GM18508 (cell line): Measurements from ENCODE around the gene TRAPPC12.
A peak's percentile ranks its signal among the peaks of the same experiment; 100 is the strongest.
"Not testable (repeated sequence)": the region's sequence is repeated elsewhere in the genome, so short reads cannot be mapped to it uniquely, and the experiment has no call there.

Source experiments
- ATAC-seq: cut with Tn5 transposase; IDR thresholded peaks from one replicate; pipeline ENCODE4 v1.9.1; 2021; ENCODE audit warnings: moderate number of reproducible peaks; ENCODE audit not compliant: insufficient read depth, unreplicated experiment

The TRAPPC12 gene

GRCh38 chr2:3451169-3451568 lies 71.7 kb downstream of the TRAPPC12 start:
- ATAC-seq, result no peak

DNA sequence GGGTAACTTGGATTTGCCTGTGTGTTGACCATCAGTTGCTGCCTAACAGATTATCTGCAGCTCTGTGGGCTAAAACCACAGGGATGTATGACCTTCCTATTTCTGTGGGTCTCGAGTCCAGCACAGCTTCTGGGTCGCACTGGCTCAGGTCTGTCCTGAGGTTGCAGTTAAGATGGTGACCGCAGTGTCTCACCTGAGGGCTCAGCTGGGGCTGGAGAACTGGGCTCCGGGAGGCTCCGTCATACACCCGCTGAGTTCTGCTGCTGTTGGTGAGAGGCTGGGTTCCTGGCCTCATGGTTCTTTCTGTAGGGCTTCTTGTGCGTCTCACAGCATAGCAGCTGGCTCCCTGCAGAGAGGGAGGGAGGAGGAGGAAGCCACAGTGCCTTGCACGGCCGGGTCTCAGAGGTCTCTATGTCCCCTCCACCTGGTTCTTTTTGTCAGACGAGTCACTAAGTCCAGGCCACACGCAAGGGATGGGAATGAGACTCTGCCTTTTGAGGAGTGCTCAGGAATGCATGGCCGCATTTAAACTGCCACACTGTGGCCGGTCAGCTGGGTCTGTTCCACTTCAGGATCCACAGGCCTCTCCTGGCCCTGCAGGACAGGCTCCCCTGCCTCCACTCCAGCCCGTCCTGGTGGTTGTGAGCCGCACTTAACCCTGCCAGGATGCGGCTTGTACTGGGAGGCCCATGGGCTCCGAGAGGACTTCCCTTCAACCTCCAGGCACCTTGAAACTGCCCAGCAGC lies 72.6 kb downstream of the TRAPPC12 start:
- ATAC-seq, result no peak

- ATAC-seq, result no peak
These were observed 73.9 kb downstream of the TRAPPC12 start for GRCh38 chr2:3453190-3453999.

DNA sequence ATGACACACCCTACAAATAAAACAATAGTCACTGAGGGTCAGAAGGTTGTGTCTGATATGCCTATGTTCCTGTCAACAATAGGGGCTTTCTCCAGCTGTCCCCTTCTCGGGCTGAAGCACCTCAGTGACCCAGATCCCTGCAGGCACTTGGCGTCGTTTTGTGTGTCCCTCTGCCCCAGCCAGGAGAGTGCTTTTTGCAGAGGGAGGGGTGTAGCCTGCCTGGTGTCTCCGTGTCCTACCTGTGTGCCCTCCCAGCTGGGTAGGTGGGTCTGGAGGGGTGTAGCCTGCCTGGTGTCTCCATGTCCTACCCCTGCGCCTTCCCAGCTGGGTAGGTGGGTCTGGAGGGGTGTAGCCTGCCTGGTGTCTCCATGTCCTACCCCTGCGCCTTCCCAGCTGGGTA lies 74.5 kb downstream of the TRAPPC12 start:
- ATAC-seq, result not testable (repeated sequence)

DNA sequence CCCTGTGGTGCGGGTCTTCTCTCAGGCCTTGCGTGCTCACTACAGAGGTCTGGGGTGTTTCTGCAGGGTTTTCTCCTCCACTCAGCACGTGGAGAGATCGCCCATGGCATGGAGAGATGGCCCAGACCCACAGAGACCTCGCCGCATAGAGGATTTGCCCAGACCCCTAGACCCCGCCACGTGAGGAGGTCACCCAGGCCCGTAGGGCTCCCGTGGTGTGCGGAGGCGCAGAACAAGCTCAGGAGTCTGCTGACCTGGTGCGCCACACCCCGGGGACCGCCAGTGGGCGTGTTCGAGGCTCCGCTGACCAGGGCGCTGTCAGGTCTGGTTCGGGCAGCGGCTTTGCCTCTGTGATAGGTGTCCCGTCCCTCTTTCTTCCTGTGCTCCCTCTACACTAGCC lies 75.3 kb downstream of the TRAPPC12 start:
- no peak for ATAC-seq

- no peak for ATAC-seq
These were observed 76.6 kb downstream of the TRAPPC12 start for GRCh38 chr2:3456125-3456524.

DNA sequence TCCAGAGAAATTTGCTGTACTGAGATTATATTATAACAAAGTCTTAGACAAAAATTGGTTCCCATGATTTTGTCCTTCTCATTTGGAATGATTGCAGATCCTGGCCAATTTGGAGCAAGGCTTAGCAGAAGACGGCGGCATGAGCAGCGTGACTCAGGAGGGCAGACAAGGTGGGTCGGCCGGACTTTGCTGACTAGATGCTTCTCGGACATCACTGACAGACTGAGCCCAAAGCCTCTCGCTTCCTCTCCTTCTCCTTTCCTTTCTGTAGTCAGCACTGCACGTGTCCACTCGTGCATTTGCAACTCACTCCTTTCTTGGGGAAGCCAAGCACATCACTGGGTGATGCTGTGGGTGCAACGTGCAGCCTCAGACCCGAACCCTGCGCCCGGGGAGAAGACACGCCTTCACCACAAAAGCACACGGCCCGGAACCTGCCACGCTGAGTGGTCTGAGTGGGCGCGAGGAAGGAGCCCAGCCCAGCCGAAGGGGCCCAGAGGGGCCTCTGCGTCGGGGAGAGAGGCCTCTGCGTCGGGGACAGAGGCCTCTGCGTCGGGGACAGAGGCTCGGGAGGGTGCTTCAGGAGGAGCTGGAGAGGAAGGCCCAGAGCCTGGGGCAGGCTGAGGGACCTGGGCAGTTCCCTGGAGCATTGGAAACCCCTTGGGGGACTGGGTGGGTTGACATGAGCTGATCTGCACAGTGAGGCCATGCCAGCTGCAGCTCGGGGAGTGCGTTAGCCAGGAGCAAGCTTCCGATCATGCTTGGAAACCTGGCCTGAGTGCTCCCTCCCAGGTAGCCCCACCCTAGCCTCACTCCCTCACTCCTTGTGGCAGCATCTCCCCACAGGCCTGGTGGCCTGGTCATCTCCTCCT lies 78.3 kb downstream of the TRAPPC12 start:
- no peak for ATAC-seq

GRCh38 chr2:3458396-3459184 lies 79.1 kb downstream of the TRAPPC12 start:
- ATAC-seq, result no peak

DNA sequence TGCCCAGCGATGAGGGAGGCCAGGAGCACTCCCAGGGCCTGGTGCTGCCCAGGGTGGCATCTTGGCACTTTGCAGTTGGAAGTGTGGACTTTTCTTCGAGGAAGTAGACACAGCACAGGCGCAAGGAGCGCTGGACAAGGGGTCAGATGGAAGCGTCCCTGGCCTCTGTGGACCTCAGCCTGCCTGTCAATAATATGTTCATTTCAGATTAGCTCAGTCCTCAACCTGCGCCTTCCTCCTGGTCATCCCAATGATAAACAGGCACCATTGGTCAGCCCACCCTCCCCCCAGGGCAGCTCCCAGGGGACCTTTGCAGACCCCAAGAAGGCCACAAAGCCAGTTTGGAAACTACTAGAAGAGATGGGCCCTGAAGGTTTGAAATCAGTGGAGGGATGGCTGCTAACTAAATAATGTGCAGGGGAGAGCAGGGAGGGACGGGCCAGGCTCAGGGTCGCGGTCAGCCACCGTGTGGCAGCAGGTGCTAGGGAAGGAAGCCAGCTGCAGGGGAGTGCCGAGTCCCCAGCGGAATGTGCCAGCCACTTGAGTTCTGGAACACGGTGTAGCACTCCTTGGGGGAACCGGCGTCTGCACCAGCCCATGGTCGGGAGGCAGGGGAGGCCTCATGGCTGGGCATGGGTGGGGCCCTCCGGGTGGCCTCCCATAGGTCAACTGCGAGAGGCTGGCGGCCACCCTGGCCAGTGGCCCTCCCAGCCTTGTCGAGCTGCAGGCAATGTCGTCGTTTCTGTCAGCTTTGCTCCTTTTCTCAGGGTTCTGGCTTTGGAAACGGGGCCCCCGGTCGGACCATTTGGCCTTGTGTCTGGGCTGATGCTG lies 79.9 kb downstream of the TRAPPC12 start:
- no peak for ATAC-seq

DNA sequence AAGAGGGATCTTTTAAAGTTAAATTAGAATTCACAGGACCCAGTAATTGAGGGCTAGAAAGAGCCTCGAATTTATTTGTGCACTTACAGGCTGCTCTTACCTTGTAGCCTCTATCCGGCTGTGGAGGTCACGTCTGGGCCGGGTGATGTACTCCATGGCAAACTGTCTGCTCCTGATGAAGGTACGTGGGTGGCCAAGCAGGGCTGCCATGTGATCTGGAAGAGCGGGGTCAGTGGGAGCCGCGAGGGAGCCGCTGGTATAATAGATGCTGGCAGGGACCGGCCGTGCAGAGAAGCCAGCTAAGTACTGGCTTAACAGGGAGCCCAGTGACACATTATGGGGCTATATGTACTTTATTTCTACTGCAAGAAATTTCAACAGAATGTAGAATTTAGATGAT lies 80.7 kb downstream of the TRAPPC12 start:
- no peak for ATAC-seq

- no peak for ATAC-seq
These were observed 81.6 kb downstream of the TRAPPC12 start for GRCh38 chr2:3460831-3461800.

DNA sequence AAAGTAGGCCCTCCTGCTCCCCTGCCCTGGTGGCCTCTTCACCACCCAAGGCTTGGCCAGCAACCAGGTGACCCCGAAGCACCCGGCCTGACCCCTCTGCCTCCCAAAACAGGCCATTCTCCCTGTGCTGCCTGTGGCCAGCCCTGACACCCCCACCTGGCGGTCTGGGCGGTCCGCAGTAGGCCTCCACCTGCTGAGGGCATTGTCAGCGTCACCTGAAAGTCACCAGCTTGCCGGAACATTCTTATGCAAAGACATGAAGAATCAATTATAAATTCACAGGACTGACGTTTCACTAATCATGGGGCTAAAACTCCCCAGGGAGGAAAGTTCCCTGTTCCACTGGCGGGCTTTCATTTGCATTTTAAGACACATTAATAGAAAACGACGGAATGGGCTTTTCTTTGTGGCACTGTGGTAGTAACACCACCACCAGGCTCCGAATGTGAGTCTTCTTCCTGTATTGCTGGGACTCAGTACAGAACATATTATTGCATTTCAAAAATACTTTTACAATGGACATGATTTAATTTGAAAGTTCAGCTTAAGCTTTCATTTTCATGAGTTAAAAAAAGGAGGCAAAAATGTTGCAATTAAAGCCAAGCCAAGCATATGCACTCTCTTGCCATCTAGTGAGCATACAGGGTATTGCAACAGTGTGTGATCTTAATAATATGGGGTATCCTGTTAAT lies 82.5 kb downstream of the TRAPPC12 start:
- peak; percentile 50 for ATAC-seq

- peak; percentile 4 for ATAC-seq
These were observed 83.1 kb downstream of the TRAPPC12 start for GRCh38 chr2:3462493-3463104.

- no peak for ATAC-seq
These were observed 83.8 kb downstream of the TRAPPC12 start for GRCh38 chr2:3463186-3463835.

- no peak for ATAC-seq
These were observed 84.5 kb downstream of the TRAPPC12 start for GRCh38 chr2:3463944-3464343.

DNA sequence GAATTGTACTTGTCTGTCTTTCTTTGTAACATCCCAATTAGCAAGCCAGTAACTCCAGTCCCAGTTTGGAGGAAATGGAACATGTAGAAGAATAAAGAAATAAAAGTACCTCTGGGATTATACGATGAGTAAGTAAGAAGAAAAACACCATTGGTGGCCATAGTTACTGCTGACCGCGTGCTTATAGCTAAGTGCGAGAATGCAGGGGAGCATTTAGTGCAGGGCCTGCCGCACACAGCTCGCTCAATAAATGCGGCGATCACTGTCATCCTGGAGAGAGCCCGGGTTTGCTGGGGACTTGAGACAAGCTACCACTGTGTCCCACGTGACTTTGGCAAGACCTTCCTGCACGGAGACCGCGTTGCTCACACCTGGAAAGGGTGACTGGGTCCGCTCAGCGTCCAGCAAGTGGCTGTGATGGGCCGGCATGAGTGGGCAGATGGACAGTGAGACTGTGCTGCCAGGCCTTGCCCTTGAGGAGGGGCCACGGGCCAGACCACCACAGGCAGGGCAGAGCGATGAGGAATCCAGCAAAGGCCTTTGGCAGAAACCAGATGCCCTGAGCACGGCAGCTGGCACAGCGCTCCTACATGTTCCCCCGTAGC lies 85.0 kb downstream of the TRAPPC12 start:
- ATAC-seq, result no peak
